Panc1 (cell line): Measurements from ENCODE around the gene CCDC12. TPM values are rescaled to one million over a fixed set of nuclear protein-coding genes. Genes with fewer than 3 reads are reported as not detected.
A peak's percentile ranks its signal among the peaks of the same experiment; 100 is the strongest.

Source experiments
- ATAC-seq: fragments of 200-7000 bp; cut with Tn5 transposase; 2 replicates; pipeline ENCODE4 v1.9.1; 2020; ENCODE audit warnings: mild to moderate bottlenecking, moderate library complexity
- BruUV-seq: library from RNA; stranded (reverse); fragments of 400-500 nt; replicated peaks from 2 replicates; lab custom pipeline; 2021; lab: Mats Ljungman, UMichigan
- CTCF ChIA-PET: fragments of 300-600 bp; sonication (Branson Sonifier 250); formaldehyde crosslinking; loops from one replicate; lab custom pipeline; 2022; ENCODE audit warnings: antibody characterized with exemption; lab: Charles Lee
- POLR2A ChIA-PET: fragments of 300-600 bp; sonication (Branson Sonifier 250); formaldehyde crosslinking; loops from one replicate; lab custom pipeline; 2022; ENCODE audit warnings: antibody characterized with exemption; lab: Charles Lee
- DNase-seq: peaks from one replicate; pipeline ENCODE4 v3.0.0-alpha.2; 2010; ENCODE audit warnings: low read depth, low spot score
- H3K27ac ChIP-seq: 2 replicates; pipeline ENCODE4 v1.5.1; 2011; ENCODE audit warnings: mild to moderate bottlenecking, low read length, inconsistent platforms
- H3K27me3 ChIP-seq: fragments of 200-500 bp; sonication (Bioruptor generic); 2 replicates; pipeline ENCODE4 v1.6.0; 2014; ENCODE audit warnings: low read length, inconsistent platforms; ENCODE audit not compliant: control insufficient read depth, insufficient read depth
- H3K36me3 ChIP-seq: fragments of 200-500 bp; sonication (Bioruptor generic); 2 replicates; pipeline ENCODE4 v1.5.1; 2014; ENCODE audit warnings: inconsistent platforms, mild to moderate bottlenecking, low read length, moderate library complexity; ENCODE audit not compliant: control insufficient read depth, insufficient read depth
- H3K4me1 ChIP-seq: 2 replicates; pipeline ENCODE4 v1.5.1; 2011; ENCODE audit warnings: inconsistent platforms, mild to moderate bottlenecking, low read length, moderate library complexity; ENCODE audit not compliant: control insufficient read depth, insufficient read depth
- H3K4me3 ChIP-seq, 2 experiments: 2 replicates each; pipeline ENCODE4 v1.5.1; 2011 to 2012; ENCODE audit warnings: low read depth in 2 of 2, low read length in 2 of 2, mild to moderate bottlenecking in 2 of 2, inconsistent platforms in 1 of 2, moderate library complexity in 1 of 2
- H3K9me3 ChIP-seq: fragments of 200-500 bp; sonication (Bioruptor generic); 2 replicates; pipeline ENCODE4 v1.5.1; 2014; ENCODE audit warnings: low read depth, mild to moderate bottlenecking, inconsistent platforms, low read length, moderate library complexity; ENCODE audit not compliant: control insufficient read depth, insufficient read depth
- POLR2AphosphoS5 ChIP-seq: IDR thresholded peaks from 2 replicates; pipeline ENCODE4 v1.6.1; 2012; ENCODE audit warnings: mild to moderate bottlenecking, low read depth, low read length, moderate library complexity
- SIN3A ChIP-seq: IDR thresholded peaks from 2 replicates; pipeline ENCODE4 v1.6.1; 2012; ENCODE audit warnings: low read depth, mild to moderate bottlenecking, low read length, moderate library complexity, borderline replicate concordance; ENCODE audit not compliant: insufficient read depth
- TCF7L2 ChIP-seq: IDR thresholded peaks from 2 replicates; pipeline ENCODE4 v1.6.1; 2011; ENCODE audit warnings: mild to moderate bottlenecking, low read depth, low read length, inconsistent platforms
- in situ Hi-C: cut with HindIII; loops from 2 replicates; pipeline ENCODE4 v1.10.0; 2016; ENCODE audit warnings: low sequenced_read_pairs, low pct_unique_long_range_greater_than_20kb
- intact Hi-C: fragments of 100-400 bp; cut with micrococcal nuclease; formaldehyde crosslinking; loops from one replicate; pipeline ENCODE4 v1.10.0; 2022; ENCODE audit not compliant: unreplicated experiment
- total RNA-seq: library from RNA; stranded (reverse); gene quantifications from one replicate; pipeline ENCODE4 v1.2.1, GENCODE V29; 2021; ENCODE audit not compliant: unreplicated experiment
- TF ChIP-seq, protein P1 (sequence below), 2 experiments: IDR thresholded peaks; 2 replicates each; pipeline ENCODE4 v1.6.1; 2011 to 2012; ENCODE audit warnings: low read depth in 2 of 2, control low read depth in 1 of 2, low read length in 1 of 2, mild to moderate bottlenecking in 1 of 2, moderate library complexity in 1 of 2; ENCODE audit not compliant: insufficient read depth in 1 of 2
- TF ChIP-seq, protein P2 (sequence below): fragments of 450-650 bp; IDR thresholded peaks from 2 replicates; pipeline ENCODE4 v1.5.1; 2017; ENCODE audit warnings: mild to moderate bottlenecking

The CCDC12 gene
- total RNA-seq, 1 experiment from 2014 or later: 35.5 TPM

DNA sequence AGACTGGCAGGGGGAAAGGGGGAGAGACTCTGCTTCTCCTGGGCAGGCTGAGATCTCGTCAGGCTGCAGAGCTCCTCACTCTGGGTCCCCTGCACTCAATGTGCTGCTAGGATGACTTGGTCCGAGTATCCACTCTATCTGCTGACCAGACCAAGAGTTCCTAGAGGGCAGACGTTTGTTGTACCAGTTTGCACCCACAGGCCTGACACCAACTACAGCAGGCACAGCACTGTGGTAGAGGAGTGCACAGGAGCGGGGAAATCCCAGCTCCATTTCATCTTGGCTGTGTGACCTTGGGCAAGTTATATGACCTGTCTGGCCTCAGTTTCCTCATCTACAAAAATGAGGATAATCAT lies 29.0 kb downstream of the CCDC12 start:
- Histone ChIP-seq H3K36me3 (no peaks in the 10 kb centered on the region; the same call in 1 of the 2 replicates), H3K27ac (peak overlapping the region; percentile 57), H3K4me3 (no peak overlapping the region), H3K4me1 (peaks cover 53% of the 10 kb centered on the region), H3K27me3 (no peaks in the 10 kb centered on the region), H3K9me3 (no peaks in the 10 kb centered on the region)
- BruUV-seq: no TSS peak
- ATAC-seq: peak; percentile 46
- no peak for DNase-seq
- ChIA-PET CTCF (no interaction called here), POLR2A (no interaction called here)
- intact Hi-C loops: no loop called here
- in situ Hi-C loops: no loop called here
- TF ChIP-seq SIN3A: no peak
- TF ChIP-seq POLR2AphosphoS5: no peak
- TF ChIP-seq, protein P1, sequence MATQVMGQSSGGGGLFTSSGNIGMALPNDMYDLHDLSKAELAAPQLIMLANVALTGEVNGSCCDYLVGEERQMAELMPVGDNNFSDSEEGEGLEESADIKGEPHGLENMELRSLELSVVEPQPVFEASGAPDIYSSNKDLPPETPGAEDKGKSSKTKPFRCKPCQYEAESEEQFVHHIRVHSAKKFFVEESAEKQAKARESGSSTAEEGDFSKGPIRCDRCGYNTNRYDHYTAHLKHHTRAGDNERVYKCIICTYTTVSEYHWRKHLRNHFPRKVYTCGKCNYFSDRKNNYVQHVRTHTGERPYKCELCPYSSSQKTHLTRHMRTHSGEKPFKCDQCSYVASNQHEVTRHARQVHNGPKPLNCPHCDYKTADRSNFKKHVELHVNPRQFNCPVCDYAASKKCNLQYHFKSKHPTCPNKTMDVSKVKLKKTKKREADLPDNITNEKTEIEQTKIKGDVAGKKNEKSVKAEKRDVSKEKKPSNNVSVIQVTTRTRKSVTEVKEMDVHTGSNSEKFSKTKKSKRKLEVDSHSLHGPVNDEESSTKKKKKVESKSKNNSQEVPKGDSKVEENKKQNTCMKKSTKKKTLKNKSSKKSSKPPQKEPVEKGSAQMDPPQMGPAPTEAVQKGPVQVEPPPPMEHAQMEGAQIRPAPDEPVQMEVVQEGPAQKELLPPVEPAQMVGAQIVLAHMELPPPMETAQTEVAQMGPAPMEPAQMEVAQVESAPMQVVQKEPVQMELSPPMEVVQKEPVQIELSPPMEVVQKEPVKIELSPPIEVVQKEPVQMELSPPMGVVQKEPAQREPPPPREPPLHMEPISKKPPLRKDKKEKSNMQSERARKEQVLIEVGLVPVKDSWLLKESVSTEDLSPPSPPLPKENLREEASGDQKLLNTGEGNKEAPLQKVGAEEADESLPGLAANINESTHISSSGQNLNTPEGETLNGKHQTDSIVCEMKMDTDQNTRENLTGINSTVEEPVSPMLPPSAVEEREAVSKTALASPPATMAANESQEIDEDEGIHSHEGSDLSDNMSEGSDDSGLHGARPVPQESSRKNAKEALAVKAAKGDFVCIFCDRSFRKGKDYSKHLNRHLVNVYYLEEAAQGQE (IDR thresholded peaks at IDR 0.05; ENCODE audit: insufficient read depth in 1 of 2, low read depth in 2 of 2, low read length in 1 of 2): no peak
- no peak for TF ChIP-seq TCF7L2
- TF ChIP-seq, protein P2, sequence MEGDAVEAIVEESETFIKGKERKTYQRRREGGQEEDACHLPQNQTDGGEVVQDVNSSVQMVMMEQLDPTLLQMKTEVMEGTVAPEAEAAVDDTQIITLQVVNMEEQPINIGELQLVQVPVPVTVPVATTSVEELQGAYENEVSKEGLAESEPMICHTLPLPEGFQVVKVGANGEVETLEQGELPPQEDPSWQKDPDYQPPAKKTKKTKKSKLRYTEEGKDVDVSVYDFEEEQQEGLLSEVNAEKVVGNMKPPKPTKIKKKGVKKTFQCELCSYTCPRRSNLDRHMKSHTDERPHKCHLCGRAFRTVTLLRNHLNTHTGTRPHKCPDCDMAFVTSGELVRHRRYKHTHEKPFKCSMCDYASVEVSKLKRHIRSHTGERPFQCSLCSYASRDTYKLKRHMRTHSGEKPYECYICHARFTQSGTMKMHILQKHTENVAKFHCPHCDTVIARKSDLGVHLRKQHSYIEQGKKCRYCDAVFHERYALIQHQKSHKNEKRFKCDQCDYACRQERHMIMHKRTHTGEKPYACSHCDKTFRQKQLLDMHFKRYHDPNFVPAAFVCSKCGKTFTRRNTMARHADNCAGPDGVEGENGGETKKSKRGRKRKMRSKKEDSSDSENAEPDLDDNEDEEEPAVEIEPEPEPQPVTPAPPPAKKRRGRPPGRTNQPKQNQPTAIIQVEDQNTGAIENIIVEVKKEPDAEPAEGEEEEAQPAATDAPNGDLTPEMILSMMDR: no peak

DNA sequence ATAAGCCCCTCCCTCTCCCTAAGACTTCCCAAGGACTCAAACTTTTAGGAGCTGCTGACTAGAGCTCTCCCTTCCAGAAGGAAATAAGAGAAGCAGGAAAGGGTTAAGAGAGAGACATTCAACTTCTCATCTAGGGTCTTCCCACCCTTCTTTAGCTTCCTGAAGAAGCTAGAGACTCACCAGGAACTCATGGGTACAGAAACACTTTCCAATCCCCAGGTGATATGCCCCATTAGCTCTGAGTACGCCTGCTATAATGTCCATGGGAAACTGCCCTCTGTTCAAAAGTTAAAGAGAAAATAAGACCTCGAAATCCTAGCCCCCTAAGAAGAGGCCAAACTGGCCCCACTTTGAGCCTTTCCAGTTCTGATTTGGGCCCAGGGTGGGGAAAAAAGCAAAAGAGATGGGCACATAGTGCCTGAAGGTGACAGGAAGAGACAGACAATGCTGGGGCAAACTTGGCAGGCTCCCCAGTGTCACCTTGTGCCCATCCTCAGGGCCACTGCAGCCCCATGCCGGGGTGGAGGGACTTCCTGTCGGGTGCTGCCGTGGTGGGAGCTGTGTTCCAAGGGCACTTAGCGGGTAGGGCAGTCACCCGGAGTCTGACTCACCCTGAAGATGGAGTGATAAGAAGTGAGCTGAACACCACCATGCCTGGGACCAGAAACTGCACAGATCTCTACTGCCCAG lies 29.5 kb downstream of the CCDC12 start:
- Histone ChIP-seq H3K9me3 (no peaks in the 10 kb centered on the region), H3K27ac (peak overlapping the region; percentile 57), H3K27me3 (no peaks in the 10 kb centered on the region), H3K4me3 (no peak overlapping the region), H3K36me3 (no peaks in the 10 kb centered on the region; the same call in 1 of the 2 replicates), H3K4me1 (peaks cover 53% of the 10 kb centered on the region)
- CTCF ChIA-PET: no interaction called here
- ATAC-seq (peak; percentile 81), DNase-seq (no peak)
- intact Hi-C loops: no loop called here
- BruUV-seq: no TSS peak
- TF ChIP-seq POLR2AphosphoS5 (no peak), SIN3A (no peak), TCF7L2 (no peak)
- TF ChIP-seq, protein P2: no peak
- TF ChIP-seq, protein P1 (IDR thresholded peaks at IDR 0.05; ENCODE audit: insufficient read depth in 1 of 2, low read depth in 2 of 2, low read length in 1 of 2): no peak
- in situ Hi-C loops: no loop called here
- POLR2A ChIA-PET: no interaction called here
